BE2C (cell line): ENCODE measurements around the gene LRP10.
A peak's percentile ranks its signal among the peaks of the same experiment; 100 is the strongest.
"Not testable (repeated sequence)": the region's sequence is repeated elsewhere in the genome, so short reads cannot be mapped to it uniquely, and the experiment has no call there.

Experiments
- DNase-seq: peaks from one replicate; pipeline ENCODE4 v3.0.0-alpha.2; 2020
- H3K27me3 ChIP-seq: fragments of 250-450 bp; sonication (Bioruptor Pico); 2 replicates; pipeline ENCODE4 v1.5.1; 2020; ENCODE audit warnings: mild to moderate bottlenecking
- H3K36me3 ChIP-seq: fragments of 250-450 bp; sonication (Bioruptor Pico); 2 replicates; pipeline ENCODE4 v1.5.1; 2020; ENCODE audit warnings: mild to moderate bottlenecking
- H3K4me1 ChIP-seq: fragments of 250-450 bp; sonication (Bioruptor Pico); 2 replicates; pipeline ENCODE4 v1.5.1; 2020
- H3K4me3 ChIP-seq: 2 replicates; pipeline ENCODE4 v1.5.1; 2011; ENCODE audit warnings: low read depth, low read length
- H3K9me3 ChIP-seq: fragments of 250-450 bp; sonication (Bioruptor Pico); 2 replicates; pipeline ENCODE4 v1.5.1; 2020
- TF ChIP-seq, protein P1 (sequence below): IDR thresholded peaks from 2 replicates; pipeline ENCODE4 v1.5.1; 2012; ENCODE audit warnings: mild to moderate bottlenecking, low read depth, low read length

Gene LRP10

GRCh38 chr14:22850944-22851764 lies 20.4 kb upstream of the LRP10 start:
- no peaks in the 10 kb centered on the region for H3K36me3 ChIP-seq
- no peak overlapping the region for H3K4me3 ChIP-seq
- H3K4me1 ChIP-seq = no peaks in the 10 kb centered on the region
- H3K9me3 ChIP-seq = no peaks in the 10 kb centered on the region
- TF ChIP-seq, protein P1, sequence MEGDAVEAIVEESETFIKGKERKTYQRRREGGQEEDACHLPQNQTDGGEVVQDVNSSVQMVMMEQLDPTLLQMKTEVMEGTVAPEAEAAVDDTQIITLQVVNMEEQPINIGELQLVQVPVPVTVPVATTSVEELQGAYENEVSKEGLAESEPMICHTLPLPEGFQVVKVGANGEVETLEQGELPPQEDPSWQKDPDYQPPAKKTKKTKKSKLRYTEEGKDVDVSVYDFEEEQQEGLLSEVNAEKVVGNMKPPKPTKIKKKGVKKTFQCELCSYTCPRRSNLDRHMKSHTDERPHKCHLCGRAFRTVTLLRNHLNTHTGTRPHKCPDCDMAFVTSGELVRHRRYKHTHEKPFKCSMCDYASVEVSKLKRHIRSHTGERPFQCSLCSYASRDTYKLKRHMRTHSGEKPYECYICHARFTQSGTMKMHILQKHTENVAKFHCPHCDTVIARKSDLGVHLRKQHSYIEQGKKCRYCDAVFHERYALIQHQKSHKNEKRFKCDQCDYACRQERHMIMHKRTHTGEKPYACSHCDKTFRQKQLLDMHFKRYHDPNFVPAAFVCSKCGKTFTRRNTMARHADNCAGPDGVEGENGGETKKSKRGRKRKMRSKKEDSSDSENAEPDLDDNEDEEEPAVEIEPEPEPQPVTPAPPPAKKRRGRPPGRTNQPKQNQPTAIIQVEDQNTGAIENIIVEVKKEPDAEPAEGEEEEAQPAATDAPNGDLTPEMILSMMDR = no peak
- no peaks in the 10 kb centered on the region for H3K27me3 ChIP-seq
- no peak for DNase-seq

- H3K4me1 ChIP-seq, H3K9me3 ChIP-seq, H3K27me3 ChIP-seq, DNase-seq, H3K36me3 ChIP-seq, H3K4me3 ChIP-seq: not testable (repeated sequence)
These were observed 19.4 kb upstream of the LRP10 start for GRCh38 chr14:22852178-22852577.

DNA sequence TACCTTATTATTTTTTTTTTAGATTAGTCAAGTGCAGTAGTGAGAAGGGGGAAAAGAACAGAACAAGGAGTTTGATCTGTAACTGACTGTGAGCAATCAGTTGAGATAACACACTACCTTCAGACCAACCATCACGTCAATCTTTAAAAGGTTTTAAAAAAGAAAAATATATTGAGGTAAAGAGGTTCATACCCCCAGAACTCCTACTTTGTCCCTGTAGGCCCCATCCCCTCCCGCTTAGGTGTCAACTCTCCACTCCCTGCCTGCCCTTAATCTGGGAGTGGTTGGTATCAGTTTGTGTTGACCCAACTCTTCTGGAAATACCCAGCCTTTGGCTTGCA lies 19.0 kb upstream of the LRP10 start:
- no peak overlapping the region for H3K4me3 ChIP-seq
- no peaks in the 10 kb centered on the region for H3K4me1 ChIP-seq

DNA sequence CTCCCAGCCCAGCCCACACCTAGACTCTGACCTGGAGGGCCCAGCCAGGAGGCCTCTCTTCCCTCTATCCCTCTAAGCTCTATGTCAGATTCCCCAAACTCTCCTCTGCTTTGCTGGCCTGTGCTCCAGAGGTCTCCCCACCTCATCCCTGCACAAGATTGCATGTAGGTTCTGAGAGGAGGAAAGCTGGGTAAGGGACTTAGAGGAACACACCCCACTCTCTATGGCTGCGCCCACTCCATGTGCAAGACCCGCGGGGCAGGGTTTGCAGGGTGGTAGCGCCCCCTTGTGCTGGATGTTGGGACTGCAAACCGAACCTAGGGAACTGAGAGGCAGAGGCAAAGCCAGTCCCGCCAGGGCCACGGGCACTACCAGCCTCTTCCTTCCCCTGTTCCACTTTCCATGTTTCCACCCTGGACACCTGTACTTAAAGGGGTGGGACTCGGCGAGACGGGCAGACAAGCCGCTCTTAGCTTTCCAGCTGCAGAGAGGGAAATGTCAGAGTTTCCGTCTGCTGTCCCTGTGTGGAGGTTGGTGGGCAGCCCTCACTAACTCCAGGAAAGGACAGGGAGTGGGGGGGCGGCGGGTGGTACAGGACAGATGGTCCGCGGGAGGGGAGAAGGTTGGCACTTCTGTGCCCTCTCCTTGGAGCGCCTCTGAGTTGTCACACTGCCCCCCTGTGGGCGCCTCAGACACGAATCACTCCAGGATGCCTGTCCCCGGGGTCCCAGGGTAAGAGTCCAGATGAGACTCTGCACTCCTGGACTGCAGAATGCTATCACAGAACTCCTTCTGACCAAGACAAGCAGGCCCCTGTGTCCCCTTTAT lies 18.4 kb upstream of the LRP10 start:
- no peaks in the 10 kb centered on the region for H3K9me3 ChIP-seq
- TF ChIP-seq, protein P1 = peak; percentile 94
- H3K4me3 ChIP-seq = peak overlapping the region; percentile 72
- H3K27me3 ChIP-seq = no peaks in the 10 kb centered on the region
- H3K36me3 ChIP-seq = no peaks in the 10 kb centered on the region
- DNase-seq = peak; percentile 87
- H3K4me1 ChIP-seq = no peaks in the 10 kb centered on the region

More for the DNA sequence above, 19.0 kb upstream of the LRP10 start:
- Histone ChIP-seq H3K36me3 (no peaks in the 10 kb centered on the region), H3K9me3 (no peaks in the 10 kb centered on the region), H3K27me3 (no peaks in the 10 kb centered on the region)
- TF ChIP-seq, protein P1 = no peak
- no peak for DNase-seq

- not testable (repeated sequence) for DNase-seq, H3K4me3 ChIP-seq, H3K27me3 ChIP-seq, H3K36me3 ChIP-seq, H3K9me3 ChIP-seq, H3K4me1 ChIP-seq
These were observed 17.2 kb upstream of the LRP10 start for GRCh38 chr14:22854296-22854695.

GRCh38 chr14:22854963-22855724 lies 16.4 kb upstream of the LRP10 start:
- DNase-seq = no peak
- H3K9me3 ChIP-seq = no peaks in the 10 kb centered on the region
- TF ChIP-seq, protein P1 = no peak
- no peaks in the 10 kb centered on the region for H3K36me3 ChIP-seq
- no peaks in the 10 kb centered on the region for H3K27me3 ChIP-seq
- no peaks in the 10 kb centered on the region for H3K4me1 ChIP-seq
- H3K4me3 ChIP-seq = no peak overlapping the region

DNA sequence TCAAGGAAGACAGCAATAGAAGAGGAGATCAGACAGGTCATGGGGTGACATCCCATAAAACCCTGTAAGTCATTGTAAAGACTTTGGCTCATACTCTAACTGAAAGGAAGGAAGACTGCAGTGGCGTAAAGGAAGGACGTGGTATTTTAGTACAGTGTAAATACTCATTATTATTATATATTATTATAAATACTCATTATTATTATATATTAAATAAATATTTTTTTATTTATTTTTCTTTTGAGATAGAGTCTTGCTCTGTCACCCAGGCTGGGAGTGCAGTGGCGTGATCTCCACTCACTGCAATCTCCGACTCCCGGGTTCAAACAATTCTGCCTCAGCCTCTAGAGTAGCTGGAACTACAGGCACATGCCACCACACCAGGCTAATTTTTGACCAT lies 15.1 kb upstream of the LRP10 start:
- no peak for DNase-seq
- Histone ChIP-seq H3K36me3 (no peaks in the 10 kb centered on the region), H3K4me3 (no peak overlapping the region), H3K9me3 (no peaks in the 10 kb centered on the region), H3K27me3 (no peaks in the 10 kb centered on the region), H3K4me1 (no peaks in the 10 kb centered on the region)
- TF ChIP-seq, protein P1 = no peak

- not testable (repeated sequence) for H3K9me3 ChIP-seq, DNase-seq, H3K4me3 ChIP-seq, H3K36me3 ChIP-seq, H3K4me1 ChIP-seq, H3K27me3 ChIP-seq
These were observed 11.2 kb upstream of the LRP10 start for GRCh38 chr14:22860377-22860776.
